Fibroblast of mammary gland (primary cell): ENCODE measurements around the gene MEP1A.
A peak's percentile ranks its signal among the peaks of the same experiment; 100 is the strongest.
"Not testable (repeated sequence)": the region's sequence is repeated elsewhere in the genome, so short reads cannot be mapped to it uniquely, and the experiment has no call there.

Source experiments
- DNase-seq: peaks from one replicate; pipeline ENCODE4 v3.0.0-alpha.2; 2010; ENCODE audit warnings: low read depth
- H3K4me3 ChIP-seq: 2 replicates; pipeline ENCODE4 v1.5.1; 2011; ENCODE audit warnings: low read depth, mild to moderate bottlenecking, low read length, moderate library complexity; ENCODE audit not compliant: control insufficient read depth
- TF ChIP-seq, protein P1 (sequence below): conservative IDR thresholded peaks from 2 replicates; pipeline ENCODE4 v1.5.1; 2011; ENCODE audit warnings: low read depth, low read length, inconsistent platforms; ENCODE audit not compliant: control insufficient read depth, insufficient read depth

MEP1A gene

DNA sequence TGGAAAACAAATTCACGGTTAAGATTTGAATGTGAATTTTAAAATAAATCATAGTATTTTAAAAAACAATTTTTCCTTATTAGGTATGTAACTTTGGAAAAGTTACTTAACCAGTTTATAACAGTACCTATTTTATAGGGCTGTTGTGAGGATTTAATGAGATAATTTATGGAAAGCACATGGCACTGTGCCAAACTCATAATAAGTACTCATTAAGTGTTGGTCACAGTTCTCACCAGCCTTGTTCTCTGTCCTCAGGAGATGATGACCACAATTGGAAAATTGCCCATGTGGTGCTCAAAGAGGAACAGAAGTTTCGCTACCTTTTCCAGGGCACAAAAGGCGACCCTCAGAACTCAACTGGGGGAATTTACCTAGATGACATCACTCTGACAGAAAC lies 39.6 kb downstream of the MEP1A start:
- H3K4me3 ChIP-seq: no peak overlapping the region
- DNase-seq: no peak
- TF ChIP-seq, protein P1, sequence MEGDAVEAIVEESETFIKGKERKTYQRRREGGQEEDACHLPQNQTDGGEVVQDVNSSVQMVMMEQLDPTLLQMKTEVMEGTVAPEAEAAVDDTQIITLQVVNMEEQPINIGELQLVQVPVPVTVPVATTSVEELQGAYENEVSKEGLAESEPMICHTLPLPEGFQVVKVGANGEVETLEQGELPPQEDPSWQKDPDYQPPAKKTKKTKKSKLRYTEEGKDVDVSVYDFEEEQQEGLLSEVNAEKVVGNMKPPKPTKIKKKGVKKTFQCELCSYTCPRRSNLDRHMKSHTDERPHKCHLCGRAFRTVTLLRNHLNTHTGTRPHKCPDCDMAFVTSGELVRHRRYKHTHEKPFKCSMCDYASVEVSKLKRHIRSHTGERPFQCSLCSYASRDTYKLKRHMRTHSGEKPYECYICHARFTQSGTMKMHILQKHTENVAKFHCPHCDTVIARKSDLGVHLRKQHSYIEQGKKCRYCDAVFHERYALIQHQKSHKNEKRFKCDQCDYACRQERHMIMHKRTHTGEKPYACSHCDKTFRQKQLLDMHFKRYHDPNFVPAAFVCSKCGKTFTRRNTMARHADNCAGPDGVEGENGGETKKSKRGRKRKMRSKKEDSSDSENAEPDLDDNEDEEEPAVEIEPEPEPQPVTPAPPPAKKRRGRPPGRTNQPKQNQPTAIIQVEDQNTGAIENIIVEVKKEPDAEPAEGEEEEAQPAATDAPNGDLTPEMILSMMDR: no peak

DNA sequence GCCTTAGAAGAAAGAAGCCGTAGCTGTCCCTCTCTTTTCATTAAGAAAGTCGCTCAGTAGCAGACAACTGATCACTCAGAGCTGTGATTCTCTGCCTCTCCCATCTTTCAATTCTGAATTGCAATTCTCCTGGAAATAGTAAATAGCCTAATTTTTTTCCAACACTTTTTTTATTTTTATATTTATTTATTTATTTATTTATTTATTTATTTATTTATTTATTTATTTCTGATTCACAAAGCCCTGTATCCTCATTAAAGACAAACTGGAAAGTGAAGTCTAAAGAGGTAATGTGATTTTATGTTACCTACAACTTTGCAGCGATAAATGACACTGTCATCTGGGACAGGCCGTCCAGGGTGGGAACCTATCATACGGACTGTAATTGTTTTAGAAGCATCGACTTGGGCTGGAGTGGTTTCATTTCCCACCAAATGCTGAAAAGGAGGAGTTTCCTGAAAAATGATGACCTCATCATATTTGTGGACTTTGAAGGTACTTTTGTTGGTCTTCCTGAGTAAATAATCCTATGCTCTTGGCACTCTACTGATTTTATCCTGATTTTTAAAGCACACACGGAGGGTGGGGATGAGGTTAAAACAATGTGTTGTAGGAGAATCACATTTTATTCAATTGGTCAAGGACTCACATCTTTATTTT lies 41.2 kb downstream of the MEP1A start:
- DNase-seq, H3K4me3 ChIP-seq: not testable (repeated sequence)

DNA sequence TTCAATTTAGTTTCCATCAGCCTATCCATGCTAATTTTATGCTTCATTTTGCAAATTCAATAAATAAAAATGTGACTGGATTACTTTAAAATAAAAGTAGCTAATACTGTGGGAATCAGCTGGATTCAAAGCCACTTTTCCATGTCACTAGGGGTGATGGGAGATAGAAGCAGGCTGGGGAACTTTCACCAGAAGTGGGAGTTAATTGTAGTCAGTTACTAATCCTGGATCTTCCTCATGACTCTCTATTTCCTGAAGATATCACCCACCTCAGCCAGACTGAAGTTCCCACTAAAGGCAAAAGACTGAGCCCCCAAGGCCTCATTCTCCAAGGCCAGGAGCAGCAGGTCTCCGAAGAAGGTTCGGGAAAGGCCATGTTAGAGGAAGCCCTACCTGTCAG lies 41.8 kb downstream of the MEP1A start:
- H3K4me3 ChIP-seq, DNase-seq: not testable (repeated sequence)

DNA sequence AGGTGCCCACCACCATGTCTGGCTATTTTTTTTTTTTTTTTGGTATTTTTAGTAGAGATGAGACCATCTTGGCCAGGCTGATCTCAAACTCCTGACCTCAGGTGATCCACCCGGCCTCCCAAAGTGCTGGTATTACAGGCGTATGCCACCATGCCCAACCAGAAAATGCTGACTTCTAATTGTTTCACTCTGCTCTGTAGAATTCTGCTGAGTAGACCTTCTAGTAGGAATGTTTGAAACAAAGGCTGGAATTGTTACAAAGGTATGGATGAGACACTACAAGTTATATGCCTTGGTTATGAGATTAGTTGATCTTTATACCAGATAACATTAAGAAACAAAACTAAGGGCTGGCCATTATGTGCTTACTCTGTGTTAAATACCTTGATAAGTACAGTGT lies 44.8 kb downstream of the MEP1A start:
- DNase-seq: no peak
- TF ChIP-seq, protein P1: no peak
- H3K4me3 ChIP-seq: no peak overlapping the region

DNA sequence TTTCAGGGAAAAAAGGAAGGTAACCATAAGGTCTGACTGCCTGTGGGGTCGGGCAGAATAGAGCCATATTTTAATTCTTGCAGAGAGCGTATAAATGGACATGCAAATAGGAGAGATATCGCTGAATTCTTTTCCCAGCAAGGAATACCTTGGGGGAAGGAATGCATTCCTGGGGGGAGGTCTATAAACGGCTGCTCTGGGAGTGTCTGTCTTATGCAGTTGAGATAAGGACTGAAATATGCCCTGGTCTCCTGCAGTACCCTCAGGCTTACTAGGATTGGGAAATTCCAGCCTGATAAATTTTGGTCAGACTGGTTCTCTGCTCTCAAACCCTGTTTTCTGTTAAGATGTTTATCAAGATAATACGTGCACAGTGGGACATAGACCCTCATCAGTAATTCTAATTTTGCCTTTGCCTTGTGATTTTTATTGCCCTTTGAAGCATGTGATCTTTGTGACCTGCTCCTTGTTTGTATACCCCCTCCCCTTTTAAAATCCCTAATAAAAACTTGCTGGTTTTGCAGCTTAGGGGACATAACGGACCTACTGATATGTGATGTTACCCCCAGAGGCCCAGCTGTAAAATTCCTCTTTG lies 49.2 kb downstream of the MEP1A start:
- not testable (repeated sequence) for DNase-seq, H3K4me3 ChIP-seq

DNA sequence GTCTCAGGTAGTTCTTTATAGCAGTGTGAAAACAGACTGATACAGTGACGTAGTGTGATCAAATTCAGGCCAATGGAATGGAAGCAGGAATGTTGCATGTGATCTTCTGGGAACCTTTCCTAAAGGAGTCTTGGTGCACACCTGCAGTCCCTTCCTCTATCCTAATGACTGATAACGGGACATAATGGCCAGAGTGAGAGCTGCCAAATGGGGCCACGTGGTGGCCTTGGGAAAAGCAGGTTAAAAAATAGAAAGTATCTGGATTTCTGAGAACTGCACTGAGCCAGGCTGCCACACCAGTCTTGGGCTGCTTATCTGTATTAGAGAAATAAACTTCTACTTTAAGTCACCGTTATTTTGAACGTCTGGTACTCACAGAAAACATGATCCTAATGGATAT lies 51.9 kb downstream of the MEP1A start:
- DNase-seq: no peak
- TF ChIP-seq, protein P1: no peak
- no peak overlapping the region for H3K4me3 ChIP-seq

DNA sequence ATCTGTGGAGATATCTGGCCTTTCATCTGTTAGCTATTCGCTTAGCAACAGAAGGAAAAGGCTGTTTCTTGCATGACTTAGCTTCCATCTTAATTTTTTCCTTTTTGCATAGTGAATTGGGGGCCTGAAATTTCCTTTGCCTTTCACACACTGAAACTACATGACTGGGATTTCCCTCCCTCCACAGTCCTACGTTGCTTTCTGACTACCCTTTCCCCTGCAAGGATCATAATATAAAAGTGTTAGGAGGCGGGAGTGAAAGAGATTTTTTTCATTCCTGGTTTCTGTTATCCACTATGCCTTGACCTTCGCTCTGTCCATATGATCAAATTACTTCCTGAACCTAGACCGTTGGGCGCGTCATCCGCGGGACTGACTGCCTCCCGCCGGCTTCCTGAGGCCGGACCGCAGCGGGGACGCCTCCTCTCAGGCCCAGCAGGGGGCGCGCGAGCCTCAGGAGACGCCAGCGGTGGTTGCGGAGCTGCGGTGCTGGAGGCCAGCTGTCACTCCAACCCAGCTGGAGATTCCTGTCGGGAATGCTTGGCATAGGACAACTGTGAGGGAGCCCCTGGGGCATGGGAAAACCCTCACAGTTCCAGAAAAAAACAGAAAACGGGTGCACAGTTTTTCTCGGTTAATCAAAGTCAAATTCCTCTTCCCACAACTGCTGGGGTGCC lies 55.6 kb downstream of the MEP1A start:
- TF ChIP-seq, protein P1: peak; percentile 61
- no peak overlapping the region for H3K4me3 ChIP-seq
- DNase-seq: peak; percentile 73

DNA sequence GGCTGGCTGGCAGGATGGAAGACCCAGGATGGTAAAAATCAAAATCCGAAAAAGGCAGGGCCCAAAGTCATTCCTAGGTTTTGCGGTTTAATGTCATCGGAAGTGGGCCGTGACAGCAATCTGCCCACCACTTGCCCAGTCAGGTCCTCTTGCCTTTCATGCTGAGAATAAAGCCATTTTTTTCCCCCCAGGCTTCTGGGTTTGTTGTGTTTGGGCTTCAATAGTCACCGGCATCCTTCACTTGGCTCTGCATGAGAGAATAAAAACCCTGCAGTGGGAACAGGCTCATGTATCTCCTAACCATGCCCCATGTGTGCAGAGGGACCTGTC lies 56.1 kb downstream of the MEP1A start:
- TF ChIP-seq, protein P1: no peak
- DNase-seq: no peak
- H3K4me3 ChIP-seq: no peak overlapping the region
